Activated naive CD8-positive, alpha-beta T cell treated with anti-CD3 and anti-CD28 coated beads, Interleukin-2, amount 10 ng/mL, durations not matched to agents 7 days and 5 days (primary cell): ENCODE data around the gene CAPN15. TPM values are rescaled to one million over a fixed set of nuclear protein-coding genes. Genes with fewer than 3 reads are reported as not detected.
"Not testable (repeated sequence)": the region's sequence is repeated elsewhere in the genome, so short reads cannot be mapped to it uniquely, and the experiment has no call there.

ENCODE experiments used
- ATAC-seq: fragments of 150-1000 bp; cut with Tn5 transposase; one replicate; pipeline ENCODE4 v1.10.0; 2021; ENCODE audit warnings: low read depth, moderate library complexity
- POLR2A ChIA-PET: fragments of 350-600 bp; sonication (Branson Sonifier 250); formaldehyde crosslinking; loops from one replicate; lab custom pipeline; 2021; ENCODE audit warnings: antibody characterized with exemption; lab: Charles Lee
- DNase-seq: peaks from one replicate; pipeline ENCODE4 v3.0.0; 2021
- H3K27ac Mint-ChIP-seq: one replicate; pipeline ENCODE4 v1.8.0; 2022; ENCODE audit warnings: mild to moderate bottlenecking, mixed read lengths
- H3K27me3 Mint-ChIP-seq: one replicate; pipeline ENCODE4 v1.8.0; 2022; ENCODE audit warnings: mild to moderate bottlenecking, moderate library complexity, mixed read lengths
- H3K36me3 Mint-ChIP-seq: one replicate; pipeline ENCODE4 v1.8.0; 2021; ENCODE audit warnings: mild to moderate bottlenecking, mixed read lengths
- H3K4me1 Mint-ChIP-seq: one replicate; pipeline ENCODE4 v1.8.0; 2021; ENCODE audit warnings: mixed read lengths
- H3K4me3 Mint-ChIP-seq: one replicate; pipeline ENCODE4 v1.8.0; 2022; ENCODE audit warnings: mild to moderate bottlenecking, moderate library complexity, mixed read lengths
- H3K9me3 Mint-ChIP-seq: one replicate; pipeline ENCODE4 v1.8.0; 2021; ENCODE audit warnings: mixed read lengths
- total RNA-seq, 2 experiments: library from RNA; stranded (reverse); gene quantifications; one replicate each; pipeline ENCODE4 v1.2.3, GENCODE V29; 2021

The CAPN15 gene
- total RNA-seq, 2 experiments from 2014 or later: 83.5 to 87.4 TPM

DNA sequence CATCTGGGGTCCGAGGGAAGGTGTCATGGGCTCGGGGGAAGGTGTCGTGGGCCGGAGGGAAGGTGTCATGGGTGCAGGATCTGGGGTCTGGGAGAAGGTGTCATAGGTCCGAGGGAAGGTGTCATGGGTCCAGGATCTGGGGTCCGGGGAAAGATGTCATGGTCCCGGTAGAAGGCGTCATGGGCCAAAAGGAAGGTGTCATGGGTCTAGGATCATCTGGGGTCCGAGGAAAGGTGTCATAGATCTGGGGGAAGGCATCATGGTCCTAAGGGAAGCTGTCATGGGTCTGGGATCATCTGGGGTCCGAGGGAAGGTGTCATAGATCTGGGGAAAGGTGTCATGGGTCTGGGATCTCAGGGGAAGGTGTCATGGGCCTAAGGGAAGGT lies 63.3 kb downstream of the CAPN15 start:
- DNase-seq (no peak), ATAC-seq (no peak)
- Mint-ChIP-seq H3K36me3 (no peaks in the 10 kb centered on the region), H3K4me1 (peaks cover 19% of the 10 kb centered on the region), H3K4me3 (peak overlapping the region; percentile 83), H3K27ac (peak overlapping the region; percentile 67), H3K27me3 (no peaks in the 10 kb centered on the region), H3K9me3 (no peaks in the 10 kb centered on the region)
- POLR2A ChIA-PET: interaction anchor here (1.0 to 1.3 kb wide), 2 partner anchors 8 to 46 kb away, joined by 5 read pairs; no protein-coding TSS in a partner anchor

DNA sequence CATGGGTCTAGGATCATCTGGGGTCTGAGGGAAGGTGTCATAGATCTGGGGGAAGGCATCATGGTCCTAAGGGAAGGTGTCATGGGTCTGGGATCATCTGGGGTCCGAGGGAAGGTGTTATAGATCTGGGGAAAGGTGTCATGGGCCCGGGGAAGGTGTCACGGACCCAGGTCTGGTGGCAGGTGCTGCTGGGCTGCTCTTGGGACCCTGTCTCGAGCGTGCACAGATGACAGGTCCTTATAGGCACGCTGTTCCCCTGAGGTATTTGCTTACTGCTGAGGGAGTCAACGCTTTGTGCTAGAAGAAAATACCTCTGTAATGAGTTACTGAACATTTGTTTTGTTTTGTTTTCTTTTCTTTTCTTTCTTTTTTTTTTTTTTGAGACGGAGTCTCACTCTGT lies 63.7 kb downstream of the CAPN15 start:
- no peaks in the 10 kb centered on the region for H3K36me3 Mint-ChIP-seq
- no peaks in the 10 kb centered on the region for H3K27me3 Mint-ChIP-seq
- H3K4me3 Mint-ChIP-seq: peak overlapping the region; percentile 83
- POLR2A ChIA-PET: no interaction called here
- H3K27ac Mint-ChIP-seq: peak overlapping the region; percentile 67
- ATAC-seq (no peak), DNase-seq (no peak)
- H3K4me1 Mint-ChIP-seq: peaks cover 19% of the 10 kb centered on the region
- H3K9me3 Mint-ChIP-seq: no peaks in the 10 kb centered on the region

DNA sequence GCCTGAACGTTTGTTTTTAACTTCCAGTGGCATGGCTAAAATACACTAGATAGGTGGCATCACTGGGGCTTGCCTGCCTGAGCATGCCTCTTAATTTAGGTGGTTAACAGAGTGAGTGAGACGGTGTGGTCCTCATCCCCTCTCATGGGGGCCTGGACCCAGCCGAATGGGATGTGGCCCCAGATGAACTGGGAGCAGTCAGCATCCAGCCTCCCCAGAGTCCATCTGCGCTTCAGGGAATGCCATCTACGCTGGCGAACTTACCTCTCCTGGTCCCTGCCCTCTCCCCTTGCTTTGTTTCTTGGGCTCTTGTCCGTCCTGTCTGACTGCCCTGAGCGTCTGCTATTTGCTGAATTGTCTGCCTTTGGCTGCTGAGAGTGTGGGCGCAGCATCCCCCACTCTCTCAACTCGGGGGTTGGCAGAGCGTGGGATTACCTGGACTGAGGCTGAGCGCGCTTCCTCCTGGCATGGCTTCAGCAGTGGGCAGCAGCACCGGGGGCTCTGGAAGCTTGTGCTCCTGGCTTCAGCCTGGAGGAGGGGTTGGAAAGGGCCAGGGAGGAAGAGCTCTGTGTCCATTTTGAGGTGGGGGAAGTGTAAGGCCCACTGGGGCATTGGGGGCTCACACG lies 64.5 kb downstream of the CAPN15 start:
- H3K9me3 Mint-ChIP-seq: no peaks in the 10 kb centered on the region
- no peak overlapping the region for H3K27ac Mint-ChIP-seq
- no peaks in the 10 kb centered on the region for H3K27me3 Mint-ChIP-seq
- POLR2A ChIA-PET: no interaction called here
- peaks cover 17% of the 10 kb centered on the region for H3K4me1 Mint-ChIP-seq
- DNase-seq: no peak
- ATAC-seq: no peak
- no peak overlapping the region for H3K4me3 Mint-ChIP-seq
- H3K36me3 Mint-ChIP-seq: peaks cover 5% of the 10 kb centered on the region

DNA sequence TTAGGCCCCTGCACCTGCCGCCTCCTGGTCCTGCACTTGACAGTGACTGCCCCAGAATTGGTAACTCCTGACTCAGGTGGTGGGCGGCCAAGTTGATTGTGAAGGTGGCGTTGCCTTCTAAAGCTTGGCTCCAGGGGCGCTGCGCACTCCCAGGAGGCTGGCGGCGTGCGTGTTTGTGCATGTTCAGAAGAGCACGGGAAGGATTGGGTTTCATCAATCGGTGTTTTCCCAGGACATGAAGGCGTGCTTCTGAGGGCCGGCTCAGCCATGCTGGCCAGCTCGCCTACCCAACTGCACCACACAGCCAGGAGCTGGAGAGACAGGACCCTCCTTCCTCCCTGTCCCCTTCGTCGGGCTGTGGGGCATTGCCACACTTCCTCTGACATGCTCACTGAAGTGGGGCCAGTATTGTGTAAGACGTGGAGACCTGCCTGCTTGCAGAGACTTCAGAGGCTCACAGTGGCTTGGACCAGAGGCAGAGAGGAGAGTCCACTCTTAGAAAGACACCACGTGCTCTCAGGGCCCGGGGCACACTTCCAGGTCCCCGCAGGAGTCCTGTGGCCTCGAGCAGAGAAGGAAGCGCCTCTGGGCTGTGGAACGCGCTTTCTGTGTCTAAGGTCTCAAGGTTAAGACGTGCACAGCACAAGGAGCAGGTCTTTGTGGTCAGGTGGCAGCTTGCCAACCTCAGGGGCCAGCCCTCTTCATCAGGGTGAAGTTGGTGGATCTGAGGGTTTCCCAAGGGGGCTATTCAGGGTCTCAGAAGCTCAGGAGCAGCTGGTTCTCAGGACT lies 65.2 kb downstream of the CAPN15 start:
- no peak for ATAC-seq
- H3K27me3 Mint-ChIP-seq: no peaks in the 10 kb centered on the region
- H3K9me3 Mint-ChIP-seq: no peaks in the 10 kb centered on the region
- H3K4me3 Mint-ChIP-seq: no peak overlapping the region
- H3K27ac Mint-ChIP-seq: no peak overlapping the region
- no peak for DNase-seq
- H3K36me3 Mint-ChIP-seq: peaks cover 5% of the 10 kb centered on the region
- peaks cover 17% of the 10 kb centered on the region for H3K4me1 Mint-ChIP-seq
- POLR2A ChIA-PET: interaction anchor here (1.1 kb wide), 1 partner anchor 1372 kb away, joined by 3 read pairs; the partner anchor contains the start of gene RPS2

DNA sequence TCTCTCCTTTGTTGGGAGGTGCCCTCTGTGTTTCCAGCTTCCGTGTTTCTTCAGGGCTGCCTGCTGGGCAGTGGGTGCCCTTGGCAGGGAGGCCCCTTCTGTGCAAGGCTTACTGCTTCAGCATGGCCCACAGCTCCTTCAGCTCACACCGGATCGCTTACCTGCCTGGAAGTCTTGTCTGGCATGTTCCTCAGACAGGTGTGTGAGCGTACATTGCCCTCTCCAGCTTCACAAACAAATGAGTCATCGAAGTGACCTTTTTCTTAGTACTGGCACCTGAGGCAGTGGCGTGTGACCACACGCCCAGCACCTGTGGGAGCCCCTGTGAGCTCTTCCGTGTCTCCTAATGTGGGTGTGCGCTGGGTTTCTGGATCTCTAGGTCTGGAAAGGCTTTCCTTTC lies 65.9 kb downstream of the CAPN15 start:
- no peak for ATAC-seq
- Mint-ChIP-seq H3K27me3 (no peaks in the 10 kb centered on the region), H3K27ac (no peak overlapping the region), H3K9me3 (no peaks in the 10 kb centered on the region), H3K4me3 (no peak overlapping the region), H3K36me3 (peaks cover 5% of the 10 kb centered on the region), H3K4me1 (peaks cover 13% of the 10 kb centered on the region)
- POLR2A ChIA-PET: interaction anchor here (1.1 kb wide), 1 partner anchor 1372 kb away, joined by 3 read pairs; the partner anchor contains the start of gene RPS2
- DNase-seq: no peak

DNA sequence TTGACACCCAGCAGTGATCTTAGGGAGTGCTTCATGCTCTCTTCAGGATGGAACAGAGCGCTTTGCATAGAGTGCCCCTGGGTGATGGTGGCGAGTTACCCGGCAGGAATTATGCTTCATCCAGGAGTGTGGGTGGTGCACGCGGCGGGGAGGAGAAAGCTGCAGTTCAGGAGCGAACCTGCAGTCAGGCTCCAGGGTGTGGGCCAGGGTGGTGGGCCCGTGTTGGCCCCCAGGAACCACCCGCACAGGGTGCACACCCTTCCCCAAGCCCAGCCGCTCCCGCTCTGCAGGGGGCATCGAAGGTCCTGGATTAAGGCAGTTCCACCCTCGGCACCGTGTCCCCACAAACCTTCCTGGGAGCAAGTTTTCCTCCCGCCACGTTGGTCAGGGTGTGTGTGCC lies 66.3 kb downstream of the CAPN15 start:
- POLR2A ChIA-PET: interaction anchor here (1.1 kb wide), 1 partner anchor 1371 kb away, joined by 3 read pairs; the partner anchor contains the start of gene RPS2
- Mint-ChIP-seq H3K27ac (no peak overlapping the region), H3K4me3 (no peak overlapping the region), H3K27me3 (no peaks in the 10 kb centered on the region), H3K4me1 (peaks cover 13% of the 10 kb centered on the region), H3K36me3 (peaks cover 8% of the 10 kb centered on the region), H3K9me3 (no peaks in the 10 kb centered on the region)
- ATAC-seq: no peak
- DNase-seq: no peak

DNA sequence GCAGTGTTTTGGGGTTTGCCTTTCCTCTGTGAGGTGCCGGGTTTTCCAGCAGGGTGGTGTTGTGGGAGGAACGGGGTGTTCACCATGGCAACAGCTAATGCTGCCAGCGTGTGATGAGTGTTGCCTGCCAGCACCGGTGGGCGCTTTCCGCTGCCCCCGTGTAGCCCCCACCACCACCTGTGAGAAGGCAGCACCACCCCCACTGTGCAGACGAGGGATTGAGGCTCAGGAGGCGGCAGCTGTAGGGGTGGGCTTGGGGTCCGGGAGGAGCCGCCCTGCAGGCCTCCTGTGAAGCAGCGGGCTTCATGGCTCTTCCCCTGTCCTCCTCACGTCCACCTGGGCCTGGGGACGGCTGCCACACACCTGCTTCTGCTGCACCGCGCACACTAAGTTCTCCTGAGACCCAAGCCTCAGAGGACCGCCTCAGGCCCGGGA lies 67.6 kb downstream of the CAPN15 start:
- POLR2A ChIA-PET: no interaction called here
- Mint-ChIP-seq H3K9me3 (no peaks in the 10 kb centered on the region), H3K36me3 (peaks cover 9% of the 10 kb centered on the region), H3K4me3 (no peak overlapping the region), H3K4me1 (peaks cover 13% of the 10 kb centered on the region), H3K27ac (no peak overlapping the region), H3K27me3 (no peaks in the 10 kb centered on the region)
- DNase-seq (no peak), ATAC-seq (no peak)

DNA sequence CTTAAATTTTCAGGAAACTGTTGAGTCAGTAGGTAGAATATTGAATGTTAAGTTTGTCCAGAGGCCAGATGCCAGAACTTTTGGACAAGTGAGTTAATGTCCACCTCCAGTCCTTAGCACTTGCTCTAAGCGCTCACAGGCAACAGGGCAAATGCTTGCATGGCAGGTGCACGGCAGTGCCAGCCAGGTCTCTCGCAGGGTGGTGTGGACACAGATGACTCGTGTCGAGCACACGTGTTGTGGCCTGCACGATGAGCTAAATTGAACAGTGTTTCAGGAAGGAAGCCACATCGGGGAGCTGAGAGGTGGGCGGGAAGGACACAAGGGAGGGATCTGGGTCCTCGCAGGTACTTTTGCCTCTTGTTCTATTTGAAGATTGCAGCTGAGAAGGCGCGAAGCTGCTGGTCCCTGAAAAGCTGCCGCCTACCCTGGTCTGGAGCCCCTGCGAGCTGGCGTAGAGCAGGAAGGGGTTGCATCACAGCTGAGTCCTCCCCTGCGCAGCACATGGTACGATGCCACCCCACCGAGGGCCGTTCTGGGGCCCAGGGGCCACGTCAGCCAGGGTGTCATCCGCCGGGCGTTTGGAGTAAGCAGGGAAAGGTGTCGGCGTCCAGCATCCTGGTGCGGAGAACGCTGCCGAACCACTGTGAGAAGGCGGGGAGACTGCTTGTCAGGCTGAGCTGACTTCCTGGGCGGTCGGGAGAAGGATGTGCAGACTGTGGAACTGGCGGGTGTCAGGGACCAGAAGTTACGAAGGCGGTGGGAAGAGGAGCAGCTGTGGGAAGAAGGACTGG lies 68.6 kb downstream of the CAPN15 start:
- DNase-seq (no peak), ATAC-seq (no peak)
- POLR2A ChIA-PET: interaction anchor here (1.0 kb wide), 1 partner anchor 8 kb away, joined by 3 read pairs; no protein-coding TSS in a partner anchor
- no peaks in the 10 kb centered on the region for H3K27me3 Mint-ChIP-seq
- H3K4me3 Mint-ChIP-seq: no peak overlapping the region
- no peaks in the 10 kb centered on the region for H3K9me3 Mint-ChIP-seq
- H3K4me1 Mint-ChIP-seq: peaks cover 7% of the 10 kb centered on the region
- no peak overlapping the region for H3K27ac Mint-ChIP-seq
- H3K36me3 Mint-ChIP-seq: peaks cover 9% of the 10 kb centered on the region

DNA sequence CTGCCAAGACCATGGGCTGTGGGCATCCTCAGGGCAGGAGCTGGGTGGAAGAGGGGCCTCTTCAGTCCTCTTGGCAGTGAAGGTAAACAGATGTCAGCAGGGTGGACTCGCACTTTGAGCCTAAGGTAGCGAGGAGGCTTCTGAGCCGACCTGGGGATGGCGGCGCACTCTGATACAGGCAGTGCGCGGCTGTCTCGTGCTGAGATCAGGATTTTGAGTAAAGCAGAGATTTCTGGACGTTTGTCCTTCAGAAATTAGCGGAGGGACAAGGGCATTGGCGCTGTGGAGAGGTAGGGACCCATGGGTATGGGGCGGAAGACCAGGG lies 69.2 kb downstream of the CAPN15 start:
- Mint-ChIP-seq H3K4me3 (no peak overlapping the region), H3K36me3 (peaks cover 9% of the 10 kb centered on the region), H3K4me1 (peaks cover 6% of the 10 kb centered on the region), H3K27ac (no peak overlapping the region), H3K27me3 (no peaks in the 10 kb centered on the region), H3K9me3 (no peaks in the 10 kb centered on the region)
- POLR2A ChIA-PET: interaction anchor here (1.0 kb wide), 1 partner anchor 9 kb away, joined by 3 read pairs; no protein-coding TSS in a partner anchor
- ATAC-seq (no peak), DNase-seq (no peak)

- H3K4me1 Mint-ChIP-seq, H3K9me3 Mint-ChIP-seq, ATAC-seq, DNase-seq, H3K36me3 Mint-ChIP-seq, H3K27me3 Mint-ChIP-seq, H3K27ac Mint-ChIP-seq, POLR2A ChIA-PET, H3K4me3 Mint-ChIP-seq: not testable (repeated sequence)
These were observed 70.1 kb downstream of the CAPN15 start for GRCh38 chr16:597655-598054.

DNA sequence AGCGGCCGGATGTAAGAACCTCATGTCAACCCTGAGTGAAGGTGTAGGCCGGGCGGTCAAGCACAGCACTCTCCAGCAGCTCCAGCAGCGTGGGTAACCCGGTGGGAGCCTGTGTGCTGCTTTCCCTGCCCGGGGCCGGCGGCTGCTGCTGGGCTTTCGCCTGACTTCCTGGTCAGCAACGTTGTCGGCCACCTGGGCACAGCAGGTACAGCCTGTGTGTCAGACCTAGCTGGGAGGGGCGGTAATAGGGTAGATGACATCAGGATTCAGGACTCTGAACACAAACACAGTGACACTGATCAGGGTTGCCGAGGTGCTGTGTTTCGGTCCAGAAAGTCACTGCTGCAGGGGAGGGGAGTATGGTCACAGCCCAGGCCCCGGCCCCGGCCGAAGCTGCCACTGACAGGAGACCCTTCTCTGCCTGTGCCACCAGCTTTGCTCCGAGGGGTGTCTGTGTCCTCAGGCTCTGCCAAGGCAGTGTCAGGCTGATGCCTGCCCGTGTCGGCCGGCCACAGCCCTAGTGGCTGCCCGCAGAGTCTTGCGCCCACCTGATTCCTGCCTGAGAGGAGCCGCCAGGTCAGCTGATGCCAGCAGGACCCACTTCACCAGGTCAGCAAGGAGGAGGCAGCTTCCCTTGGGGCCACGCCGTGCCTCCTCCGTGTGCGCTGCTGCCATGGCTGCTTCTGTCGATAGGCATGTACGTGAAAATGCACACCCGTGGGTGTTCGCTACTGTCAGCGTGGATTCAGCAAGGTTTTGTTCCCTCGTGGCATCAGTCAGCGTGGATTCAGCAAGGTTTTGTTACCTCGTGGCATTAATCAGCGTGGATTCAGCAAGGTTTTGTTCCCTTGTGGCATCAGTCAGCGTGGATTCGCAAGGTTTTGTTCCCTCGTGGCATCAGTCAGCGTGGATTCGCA lies 71.6 kb downstream of the CAPN15 start:
- no peak overlapping the region for H3K4me3 Mint-ChIP-seq
- POLR2A ChIA-PET: interaction anchor here (0.9 kb wide), 1 partner anchor 9 kb away, joined by 5 read pairs; the partner anchor contains the start of gene RAB40C
- no peak overlapping the region for H3K27ac Mint-ChIP-seq

DNA sequence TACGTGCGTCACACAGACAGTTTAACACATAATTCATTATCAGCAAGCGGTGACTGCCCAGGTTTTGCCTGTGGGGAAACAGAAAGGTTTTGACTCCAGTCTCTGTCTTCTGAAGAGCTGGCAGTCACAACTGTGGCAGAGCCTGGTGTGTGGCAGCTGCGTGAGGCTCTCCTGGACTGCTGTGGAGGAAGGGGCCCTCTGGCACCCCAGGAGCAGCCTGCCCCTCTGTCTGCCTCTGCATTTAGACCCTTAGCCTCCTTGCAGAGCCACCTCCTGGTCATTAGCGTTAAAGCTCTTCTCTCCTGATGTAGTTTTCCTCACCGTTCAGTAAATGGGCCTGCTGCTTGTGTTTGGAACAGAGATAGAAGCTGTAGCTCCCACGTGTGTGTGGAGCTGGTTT lies 73.3 kb downstream of the CAPN15 start:
- Mint-ChIP-seq H3K4me1 (peaks cover 3% of the 10 kb centered on the region), H3K27ac (no peak overlapping the region), H3K36me3 (peaks cover 14% of the 10 kb centered on the region), H3K9me3 (no peaks in the 10 kb centered on the region), H3K27me3 (no peaks in the 10 kb centered on the region), H3K4me3 (no peak overlapping the region)
- DNase-seq: no peak
- no peak for ATAC-seq
- POLR2A ChIA-PET: no interaction called here

More for the DNA sequence above, 71.6 kb downstream of the CAPN15 start:
- Mint-ChIP-seq H3K4me1 (peaks cover 3% of the 10 kb centered on the region), H3K27me3 (no peaks in the 10 kb centered on the region), H3K9me3 (no peaks in the 10 kb centered on the region), H3K36me3 (peaks cover 9% of the 10 kb centered on the region)
- ATAC-seq (no peak), DNase-seq (no peak)
